GM21360 (cell line): ENCODE measurements around the gene RASD1.

Source experiments
- ATAC-seq: cut with Tn5 transposase; IDR thresholded peaks from one replicate; pipeline ENCODE4 v1.9.1; 2021; ENCODE audit warnings: mild to moderate bottlenecking, moderate library complexity; ENCODE audit not compliant: unreplicated experiment

Gene RASD1

GRCh38 chr17:17527956-17528500 is 31.8 kb upstream of the RASD1 start:
- ATAC-seq, result no peak

- no peak for ATAC-seq
Measured at GRCh38 chr17:17527534-17527933, 31.3 kb upstream of the RASD1 start.

DNA sequence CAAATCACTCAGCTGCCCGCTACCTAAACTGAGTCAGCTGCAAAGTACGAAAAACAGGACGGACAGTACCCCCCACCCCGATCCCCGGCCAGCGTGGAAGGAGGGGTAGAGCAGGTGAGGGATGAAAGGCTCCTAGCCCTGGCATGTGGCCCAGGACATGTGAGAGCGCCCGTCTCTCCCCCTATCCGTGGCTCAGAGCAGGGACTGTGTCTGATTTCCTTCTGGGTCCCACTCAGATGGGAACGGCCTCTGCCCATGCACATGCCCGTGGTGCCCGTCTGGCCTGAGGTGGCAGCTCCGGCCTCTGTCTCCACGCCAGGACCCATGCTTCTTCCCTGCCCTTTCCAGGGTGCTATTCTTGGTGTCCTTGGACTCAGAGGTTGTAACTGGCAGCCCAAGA is 30.2 kb upstream of the RASD1 start:
- no peak for ATAC-seq

GRCh38 chr17:17525956-17526355 is 29.8 kb upstream of the RASD1 start:
- no peak for ATAC-seq

DNA sequence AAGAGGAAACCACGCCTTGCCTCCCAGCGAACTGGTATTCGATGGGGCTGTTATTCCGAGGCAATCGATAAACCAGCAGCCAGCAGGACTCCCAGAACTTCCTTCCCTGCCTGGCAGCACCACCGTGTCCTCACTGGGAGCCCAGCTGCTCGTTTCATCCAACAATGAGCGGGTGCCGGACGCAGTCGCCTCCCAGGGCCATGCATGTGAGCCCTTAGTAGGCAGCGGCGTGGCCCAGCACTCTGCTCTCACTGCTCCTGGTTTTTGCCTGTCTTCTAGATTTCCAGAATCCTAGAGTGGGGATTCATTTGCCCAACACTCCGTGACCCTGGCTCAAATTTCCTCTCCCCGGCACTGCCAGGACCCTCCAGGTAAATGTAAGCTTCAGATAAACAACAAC is 29.1 kb upstream of the RASD1 start:
- ATAC-seq, result no peak

DNA sequence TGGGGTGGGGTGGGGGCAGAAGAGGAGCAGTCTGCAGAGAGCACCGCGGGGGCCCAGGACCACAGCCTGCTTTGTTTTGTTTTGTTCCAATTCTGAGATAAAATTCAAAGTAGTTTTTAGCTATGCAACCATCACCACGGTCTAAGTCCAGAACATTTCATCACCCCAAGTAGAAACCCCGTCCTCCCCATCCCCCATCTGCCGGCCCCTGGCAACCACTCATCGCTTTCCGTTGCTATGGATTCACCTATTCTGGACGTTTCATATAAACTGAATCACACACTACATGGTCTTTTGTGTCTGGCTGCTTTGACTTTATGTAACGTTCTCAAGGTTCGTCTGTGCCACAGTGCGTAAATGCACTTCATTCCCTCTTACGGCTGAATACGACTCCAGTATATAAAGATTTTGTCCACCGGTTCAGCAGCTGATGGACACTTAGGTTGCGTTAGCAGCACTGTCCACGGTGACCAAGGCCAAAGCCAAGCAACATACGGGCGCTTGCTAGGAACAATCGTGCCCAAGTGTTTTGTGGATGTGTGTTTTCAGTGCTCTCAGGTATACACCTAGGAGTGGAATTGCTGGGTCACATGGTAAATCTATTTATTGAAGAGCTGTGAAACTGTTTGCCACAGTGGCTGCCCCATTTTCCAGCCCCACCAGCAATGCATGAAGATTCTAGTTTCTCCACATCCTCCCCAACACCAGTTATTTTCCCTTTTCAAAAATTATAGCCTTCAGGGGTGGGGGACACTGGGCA is 27.7 kb upstream of the RASD1 start:
- no peak for ATAC-seq

DNA sequence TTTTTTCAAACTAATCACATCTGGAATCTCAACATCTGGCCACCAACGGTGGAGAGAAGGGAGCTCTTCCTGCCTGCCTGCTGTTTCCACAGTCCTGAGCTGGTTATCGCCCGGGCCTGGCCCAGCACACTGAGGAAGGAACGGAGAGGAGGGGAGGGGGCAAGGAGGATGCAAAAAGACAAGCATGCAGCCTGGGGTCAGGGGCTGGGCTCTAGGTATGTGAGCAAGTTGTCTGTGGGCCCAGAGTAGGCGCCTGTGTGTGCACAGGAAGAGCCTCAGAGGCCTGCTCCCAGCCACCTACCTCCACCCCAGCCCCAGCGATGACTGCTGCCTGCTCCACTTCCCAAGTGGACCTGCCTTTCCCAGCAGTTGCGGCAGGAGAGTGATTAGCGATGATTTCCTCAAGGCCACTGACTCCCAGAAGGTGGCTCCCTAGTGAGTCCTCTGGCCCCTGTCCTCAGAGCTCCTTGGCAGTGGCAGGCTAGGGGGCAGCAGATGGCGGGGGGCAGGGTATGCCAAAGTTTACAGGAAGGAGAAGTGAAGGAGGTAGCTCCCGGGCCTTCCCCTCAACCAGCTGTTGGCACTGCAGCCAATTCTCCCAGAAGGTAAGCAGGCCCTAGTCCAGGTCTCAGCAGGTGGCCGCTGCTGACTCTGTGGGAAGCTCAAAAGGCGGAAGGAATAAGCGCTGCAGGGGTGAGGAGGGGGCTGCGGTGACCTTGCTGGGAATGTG is 27.0 kb upstream of the RASD1 start:
- no peak for ATAC-seq

GRCh38 chr17:17520599-17521232 is 24.5 kb upstream of the RASD1 start:
- no peak for ATAC-seq

DNA sequence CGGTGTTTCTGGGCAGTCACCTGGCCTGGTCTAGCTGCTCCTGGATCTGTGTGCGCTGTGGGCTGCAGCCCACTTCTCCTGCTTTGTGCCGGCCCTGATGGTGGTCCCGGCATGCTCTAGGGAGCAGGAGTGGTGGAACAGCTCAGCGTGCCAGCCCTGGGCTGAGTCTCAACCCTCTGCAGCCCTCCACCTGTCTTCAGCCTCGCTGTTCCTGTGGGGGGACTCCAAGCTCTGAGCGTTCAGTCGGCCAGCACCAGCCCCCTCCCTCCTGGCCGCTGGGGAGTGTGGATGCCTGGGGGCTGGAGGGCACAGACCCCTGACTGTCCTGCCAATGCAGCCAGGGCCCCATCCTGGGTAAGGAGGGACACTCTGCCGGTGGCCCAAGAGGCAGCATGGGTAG is 23.7 kb upstream of the RASD1 start:
- no peak for ATAC-seq

DNA sequence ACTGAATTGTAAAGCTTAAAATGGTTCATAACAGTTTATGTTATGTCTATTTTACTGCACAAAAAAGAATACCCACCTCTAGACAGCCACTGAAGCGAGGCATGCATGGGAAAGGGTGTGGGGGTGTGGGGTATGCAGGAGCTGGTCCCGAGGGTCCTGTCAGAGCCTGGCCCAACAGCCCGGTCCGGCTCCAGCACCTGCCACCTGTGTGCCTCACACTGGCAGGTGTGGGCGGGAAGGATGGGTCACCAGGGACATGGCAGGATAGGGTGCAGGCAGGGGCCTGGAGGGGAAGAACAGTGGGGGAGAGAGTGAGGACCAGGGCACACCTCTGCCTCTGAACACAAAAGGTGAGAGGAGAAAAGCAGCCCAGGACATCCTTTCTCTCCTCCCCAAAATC is 22.8 kb upstream of the RASD1 start:
- no peak for ATAC-seq

DNA sequence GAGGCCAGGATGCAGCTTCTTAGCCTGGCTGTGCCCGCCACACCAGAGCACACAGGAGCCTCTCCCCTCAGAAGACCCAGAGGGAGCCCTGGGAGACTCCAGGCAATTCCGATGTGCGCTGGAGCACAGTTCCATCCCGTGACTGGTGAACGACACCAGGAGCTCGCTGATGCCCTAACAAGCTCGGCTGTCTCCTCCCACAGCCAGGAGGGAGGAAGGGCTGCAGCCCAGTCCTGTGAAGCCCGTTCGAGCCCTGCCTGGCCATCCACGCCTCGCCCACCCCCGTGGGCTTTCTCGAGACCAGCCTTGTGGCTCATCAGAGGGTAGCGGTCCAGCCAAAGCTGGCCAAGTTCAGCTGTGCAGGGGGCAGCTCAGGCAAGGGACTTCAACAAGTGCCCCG is 21.8 kb upstream of the RASD1 start:
- ATAC-seq, result no peak

- ATAC-seq, result no peak
Measured at GRCh38 chr17:17516941-17517720, 20.9 kb upstream of the RASD1 start.

DNA sequence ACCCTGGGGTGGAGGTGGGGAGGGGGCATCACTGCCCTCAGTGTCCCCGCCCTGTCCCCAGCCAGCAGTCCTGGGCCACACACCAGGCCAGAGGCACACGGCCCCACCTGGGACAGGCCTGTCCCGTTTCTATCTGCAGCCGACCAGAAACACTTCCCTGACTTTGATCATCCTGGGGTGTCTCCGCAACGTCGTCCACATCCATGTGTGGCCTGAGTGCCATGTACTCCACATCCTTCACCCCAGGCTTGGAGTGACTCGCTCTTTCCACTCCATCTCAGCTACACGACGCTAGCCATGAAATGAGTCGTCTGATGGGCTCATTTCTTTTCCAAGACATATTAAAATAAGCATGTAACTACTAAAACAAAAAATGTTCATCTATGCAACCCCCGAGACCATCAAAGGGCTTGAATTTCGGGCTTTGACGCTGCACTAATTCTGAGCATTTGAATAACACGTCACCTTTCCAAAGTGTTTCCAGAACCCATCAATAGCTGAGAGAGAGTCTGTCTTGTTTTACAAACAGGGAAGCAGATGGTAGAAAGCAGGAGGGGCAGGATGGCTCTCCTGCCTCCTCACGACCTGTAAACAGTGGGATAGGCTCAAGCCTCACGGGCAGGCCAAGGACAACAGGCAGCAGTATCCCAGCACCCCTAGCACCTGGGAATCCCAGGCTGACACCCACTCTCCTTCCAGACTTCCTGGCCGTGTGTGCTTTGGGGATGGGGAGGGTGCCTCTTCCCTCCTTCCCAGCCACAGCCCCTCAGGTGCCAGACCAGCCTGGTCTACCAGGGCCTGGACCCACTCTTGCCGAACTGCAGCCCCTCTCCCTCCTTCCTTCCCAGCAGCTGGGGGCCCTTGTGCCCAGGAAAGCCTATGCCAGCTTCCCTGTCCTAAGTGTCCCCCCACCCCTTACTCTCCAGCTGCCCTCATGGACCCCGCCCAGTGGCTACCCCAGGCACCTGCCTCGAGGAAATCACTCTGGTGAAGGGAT is 20.0 kb upstream of the RASD1 start:
- no peak for ATAC-seq

DNA sequence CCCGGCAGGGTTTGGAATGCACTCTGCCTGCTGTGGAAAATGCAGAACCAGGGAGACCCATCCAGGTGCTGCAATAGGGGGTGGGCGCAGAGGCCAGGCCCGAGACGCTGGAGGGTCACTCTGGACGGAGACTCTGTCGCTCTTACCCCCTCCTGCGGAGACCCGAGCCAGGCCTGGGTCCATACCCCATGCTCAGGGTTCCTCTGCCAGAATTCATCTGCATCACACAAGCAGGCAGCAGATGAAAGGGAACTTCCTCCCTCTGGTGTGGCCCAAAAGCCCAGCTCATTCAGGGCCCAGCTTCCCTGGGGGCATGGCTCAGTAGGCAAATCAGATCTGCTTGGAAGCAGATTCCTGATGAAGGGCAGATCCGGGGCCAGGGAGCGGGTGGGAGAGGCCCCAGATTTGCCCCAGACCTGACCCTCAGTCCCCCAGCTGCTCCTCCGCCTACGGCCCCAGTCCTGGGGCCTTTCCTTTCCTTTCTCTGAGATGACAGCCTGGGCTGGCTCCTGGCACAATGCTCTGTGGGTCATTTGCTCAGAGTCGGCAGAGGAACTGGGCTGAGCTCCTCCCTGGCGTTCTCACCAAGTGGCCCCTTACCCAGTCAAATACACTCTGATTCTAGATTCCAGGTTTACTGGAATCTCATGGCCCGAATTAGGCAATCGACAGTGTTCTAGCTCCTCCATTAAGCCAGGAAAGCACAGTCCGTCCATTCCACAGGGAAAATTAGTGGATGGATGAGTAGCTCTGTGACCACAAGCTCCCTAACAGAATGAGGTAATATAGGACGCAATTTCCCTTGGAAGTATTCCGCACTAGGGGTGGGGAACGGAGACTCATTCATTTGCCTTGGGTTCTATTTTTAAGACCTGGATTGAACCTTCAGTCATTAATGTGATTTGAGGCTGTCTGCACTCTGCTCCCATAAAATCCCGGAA is 19.1 kb upstream of the RASD1 start:
- ATAC-seq, result no peak

DNA sequence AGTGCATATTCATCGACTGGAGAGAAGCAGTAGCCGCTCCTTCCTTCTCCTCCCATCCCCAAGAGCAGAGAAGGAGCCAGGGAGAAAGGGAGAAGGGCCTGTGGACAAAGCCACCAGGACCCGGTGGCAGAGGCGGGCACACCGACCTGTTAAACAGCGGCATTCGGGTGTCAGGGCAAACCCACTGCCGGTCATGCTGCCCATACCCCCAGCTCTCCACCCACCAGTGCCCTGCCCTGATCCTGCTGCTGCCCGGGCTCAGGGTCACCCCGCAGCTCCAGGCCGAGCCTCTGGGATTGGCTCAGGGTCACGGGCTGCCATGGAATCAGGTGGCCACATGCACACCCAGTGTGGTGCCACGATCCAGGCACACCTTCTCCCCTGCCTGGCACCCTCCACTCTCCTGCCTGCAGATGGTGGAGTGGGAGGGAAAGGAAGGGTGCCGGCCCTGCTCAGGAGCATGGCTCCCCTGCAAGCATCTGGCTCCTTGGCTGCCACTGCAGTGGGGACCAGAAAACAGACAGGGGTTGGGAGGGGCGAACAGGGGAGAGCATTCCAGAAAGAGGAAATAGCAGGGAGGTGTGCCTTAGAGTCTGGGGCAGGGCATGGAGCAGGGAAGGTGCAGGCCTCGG is 18.3 kb upstream of the RASD1 start:
- no peak for ATAC-seq

DNA sequence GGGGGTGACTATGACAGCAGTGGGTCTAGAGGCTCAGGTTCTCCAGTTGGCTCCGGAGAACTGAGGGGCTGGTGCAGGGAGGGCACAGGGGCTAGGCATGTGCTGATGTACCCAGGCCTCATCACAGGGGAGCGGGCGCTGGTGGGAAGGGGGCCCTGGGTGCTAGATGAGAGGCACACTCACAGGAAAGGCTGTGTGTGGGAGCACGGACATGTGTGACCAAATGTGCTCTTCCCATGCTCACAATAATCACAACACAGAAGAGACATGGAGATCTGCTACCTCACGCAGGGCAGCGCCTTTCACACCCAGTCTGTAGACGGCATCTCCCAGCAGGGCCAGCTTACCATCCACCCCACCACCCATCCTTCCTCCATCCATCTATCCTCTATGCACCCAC is 17.4 kb upstream of the RASD1 start:
- no peak for ATAC-seq

DNA sequence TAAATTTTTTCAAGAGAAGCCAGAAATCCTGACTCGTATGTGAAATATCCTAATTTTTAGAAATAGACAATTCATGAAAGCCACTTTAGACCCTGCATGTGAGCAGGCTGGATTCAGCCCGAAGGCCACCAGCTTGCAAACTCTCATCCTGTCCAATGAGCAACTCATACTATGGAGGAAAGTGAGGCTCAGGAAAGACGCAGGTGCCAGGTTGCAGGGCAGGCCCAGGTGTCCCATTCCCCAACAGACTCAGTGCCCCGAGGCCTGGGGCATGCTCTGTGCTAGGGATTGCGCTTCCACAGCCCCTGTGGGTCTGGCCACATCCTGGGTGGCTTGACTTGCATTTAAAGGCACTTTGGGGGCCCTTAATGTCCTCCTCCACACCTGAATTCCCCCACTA is 16.7 kb upstream of the RASD1 start:
- ATAC-seq, result no peak
